ENCODE data around the gene OR1N2. TPM values are rescaled to one million over a fixed set of nuclear protein-coding genes. Genes with fewer than 3 reads are reported as not detected.

OR1N2 gene, protein sequence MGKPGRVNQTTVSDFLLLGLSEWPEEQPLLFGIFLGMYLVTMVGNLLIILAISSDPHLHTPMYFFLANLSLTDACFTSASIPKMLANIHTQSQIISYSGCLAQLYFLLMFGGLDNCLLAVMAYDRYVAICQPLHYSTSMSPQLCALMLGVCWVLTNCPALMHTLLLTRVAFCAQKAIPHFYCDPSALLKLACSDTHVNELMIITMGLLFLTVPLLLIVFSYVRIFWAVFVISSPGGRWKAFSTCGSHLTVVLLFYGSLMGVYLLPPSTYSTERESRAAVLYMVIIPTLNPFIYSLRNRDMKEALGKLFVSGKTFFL
- not detected in 5 replicates for total RNA-seq (2022; extraction: Qiagen RNA extraction)

GRCh38 chr9:122552812-122553211 lies at the start of gene OR1N2:
OR1N2 (plus strand) TSS chr9:122553112; CDS start chr9:122553212, 100 bp downstream.

DNA sequence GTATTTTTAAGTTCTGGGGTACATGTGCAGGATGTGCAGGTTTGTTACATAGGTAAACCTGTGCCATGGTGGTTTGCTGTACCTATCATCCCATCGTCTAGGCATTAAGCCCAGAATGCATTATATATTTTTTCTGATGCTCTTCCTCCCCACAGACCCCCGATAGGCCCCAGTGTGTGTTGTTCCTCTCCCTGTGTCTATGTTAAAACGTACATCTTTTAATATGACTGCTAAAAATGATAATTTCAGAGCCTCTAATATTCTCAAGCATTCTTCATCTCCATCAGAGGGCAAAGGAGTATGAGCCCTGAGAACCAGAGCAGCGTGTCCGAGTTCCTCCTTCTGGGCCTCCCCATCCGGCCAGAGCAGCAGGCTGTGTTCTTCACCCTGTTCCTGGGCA lies 42.4 kb upstream of the OR1N2 start, which contains the start of gene OR1J2:
TSS of gene OR1J2 (plus strand) at position 301 of the 400 bp plus-strand sequence. CDS start at position 301, 0 bp downstream.

GRCh38 chr9:122518841-122519240 lies 34.1 kb upstream of the OR1N2 start, which contains the start of gene OR1J4:
OR1J4 (plus strand) TSS chr9:122519141; CDS start chr9:122519141, 0 bp downstream.

DNA sequence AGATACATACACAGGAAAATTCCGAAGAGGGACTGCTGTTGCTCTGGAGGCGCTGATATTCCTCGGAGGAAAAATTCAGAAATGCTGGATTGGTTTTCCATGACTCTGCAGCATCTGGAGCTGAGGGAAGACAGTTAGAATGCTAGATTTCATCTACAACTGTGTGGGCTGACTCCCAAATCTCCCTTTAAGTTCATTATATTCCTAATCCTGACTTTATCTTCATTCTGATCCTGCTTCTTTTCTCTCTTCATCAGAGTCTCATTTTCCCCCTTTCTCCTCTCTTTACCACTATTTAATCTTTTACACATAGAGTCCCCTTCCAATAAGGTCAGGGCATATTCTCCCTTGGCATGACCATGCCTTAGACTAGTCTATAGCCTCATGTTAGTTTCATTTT lies 25.7 kb upstream of the OR1N2 start, which contains the start of gene OR1N1:
TSS of gene OR1N1 (minus strand) at position 101 of the 400 bp plus-strand sequence. CDS start at position 101, 0 bp downstream.

DNA sequence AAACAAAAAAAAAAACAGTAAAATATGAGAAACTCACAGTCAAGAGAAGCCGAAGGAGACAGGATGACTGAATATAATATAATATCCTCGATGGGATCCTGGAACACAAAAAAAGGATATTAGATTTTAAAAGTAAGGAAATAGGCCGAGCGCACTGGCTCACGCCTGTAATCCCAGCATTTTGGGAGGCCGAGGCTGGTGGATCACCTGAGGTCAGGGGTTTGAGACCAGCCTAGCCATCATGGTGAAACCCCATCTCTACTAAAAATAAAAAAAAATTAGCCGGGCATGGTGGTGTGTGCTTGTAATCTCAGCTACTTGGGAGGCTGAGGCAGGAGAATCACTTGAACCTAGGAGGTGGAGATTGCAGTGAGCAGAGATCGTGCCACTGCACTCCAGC lies 30.4 kb downstream of the OR1N2 start, which contains the start of gene OR1L8:
TSS of gene OR1L8 (minus strand) at position 101 of the 400 bp plus-strand sequence. CDS start 14,907 bp downstream, outside the sequence.

Other genes with a start within 250 kb of the OR1N2 start
- 1.5 to 2.0 TPM (median 1.8 TPM) in 5 replicates for gene PTGS1, start 182.1 kb upstream of the OR1N2 start, total RNA-seq (2022; extraction: Qiagen RNA extraction)
- gene OR1J1, start 75.2 kb upstream of the OR1N2 start, total RNA-seq (2022; extraction: Qiagen RNA extraction), result not detected in 5 replicates
- gene OR1J2, start 42.3 kb upstream of the OR1N2 start, total RNA-seq (2022; extraction: Qiagen RNA extraction), result 0.10 TPM in 1 of 5 replicates, not detected in the others
- gene OR1J4, start 34.0 kb upstream of the OR1N2 start, total RNA-seq (2022; extraction: Qiagen RNA extraction), result not detected in 5 replicates
- gene OR1N1, start 25.8 kb upstream of the OR1N2 start, total RNA-seq (2022; extraction: Qiagen RNA extraction), result not detected in 5 replicates
- gene OR1L8, start 30.3 kb downstream of the OR1N2 start, total RNA-seq (2022; extraction: Qiagen RNA extraction), result not detected in 5 replicates
- gene OR1Q1, start 61.6 kb downstream of the OR1N2 start, total RNA-seq (2022; extraction: Qiagen RNA extraction), result 0.07 TPM in 1 of 5 replicates, not detected in the others
- not detected in 5 replicates for gene OR1B1, start 104.5 kb downstream of the OR1N2 start, total RNA-seq (2022; extraction: Qiagen RNA extraction)
- gene OR1L1, start 108.6 kb downstream of the OR1N2 start, total RNA-seq (2022; extraction: Qiagen RNA extraction), result not detected in 5 replicates
- not detected in 5 replicates for gene OR1L3, start 122.0 kb downstream of the OR1N2 start, total RNA-seq (2022; extraction: Qiagen RNA extraction)
- gene OR1L4, start 170.9 kb downstream of the OR1N2 start, total RNA-seq (2022; extraction: Qiagen RNA extraction), result not detected in 5 replicates
- not detected in 5 replicates for gene OR1L6, start 189.2 kb downstream of the OR1N2 start, total RNA-seq (2022; extraction: Qiagen RNA extraction)
- not detected in 5 replicates for gene OR5C1, start 235.8 kb downstream of the OR1N2 start, total RNA-seq (2022; extraction: Qiagen RNA extraction)
- gene OR1K1, start 247.0 kb downstream of the OR1N2 start, total RNA-seq (2022; extraction: Qiagen RNA extraction), result not detected in 5 replicates

Data from A549 treated with AZD2906 at 1 μM for 4 hours (cell line).